ENCODE measurements around the gene MARVELD1. TPM values are rescaled to one million over a fixed set of nuclear protein-coding genes. Genes with fewer than 3 reads are reported as not detected.

MARVELD1 gene
- total and polyA plus RNA-seq, 4 donors = 15.7 to 57.9 (median 24.1) TPM

GRCh38 chr10:97762056-97762455, 48.5 kb downstream of the MARVELD1 start:
- Histone ChIP-seq H3K9ac (ENCODE audit: insufficient read depth in 1 of 2, low read length in 2 of 2) (no peak overlapping the region), H3K4me1 (ENCODE audit: control insufficient read depth in 5 of 5, insufficient read depth in 5 of 5, low read length in 5 of 5) (no peaks in the 10 kb centered on the region), H3K27ac (ENCODE audit: low read depth in 1 of 2, low read length in 1 of 2) (no peak overlapping the region), H3K4me3 (no peak overlapping the region), H3K9me3 (ENCODE audit: control insufficient read depth in 4 of 4, insufficient read depth in 3 of 4, low read length in 3 of 4) (no peaks in the 10 kb centered on the region), H3K27me3 (ENCODE audit: control insufficient read depth in 3 of 3, insufficient read depth in 3 of 3, low read length in 2 of 3) (no peaks in the 10 kb centered on the region), H3K36me3 (ENCODE audit: control insufficient read depth in 4 of 4, insufficient read depth in 4 of 4, low read length in 4 of 4) (peaks cover 0 to 35% (median 7%) of the 10 kb centered on the region in 4 donors)
- ATAC-seq (ENCODE audit: insufficient read depth, low FRiP score) (no peak), DNase-seq (no peak)
- TF ChIP-seq, protein P1, sequence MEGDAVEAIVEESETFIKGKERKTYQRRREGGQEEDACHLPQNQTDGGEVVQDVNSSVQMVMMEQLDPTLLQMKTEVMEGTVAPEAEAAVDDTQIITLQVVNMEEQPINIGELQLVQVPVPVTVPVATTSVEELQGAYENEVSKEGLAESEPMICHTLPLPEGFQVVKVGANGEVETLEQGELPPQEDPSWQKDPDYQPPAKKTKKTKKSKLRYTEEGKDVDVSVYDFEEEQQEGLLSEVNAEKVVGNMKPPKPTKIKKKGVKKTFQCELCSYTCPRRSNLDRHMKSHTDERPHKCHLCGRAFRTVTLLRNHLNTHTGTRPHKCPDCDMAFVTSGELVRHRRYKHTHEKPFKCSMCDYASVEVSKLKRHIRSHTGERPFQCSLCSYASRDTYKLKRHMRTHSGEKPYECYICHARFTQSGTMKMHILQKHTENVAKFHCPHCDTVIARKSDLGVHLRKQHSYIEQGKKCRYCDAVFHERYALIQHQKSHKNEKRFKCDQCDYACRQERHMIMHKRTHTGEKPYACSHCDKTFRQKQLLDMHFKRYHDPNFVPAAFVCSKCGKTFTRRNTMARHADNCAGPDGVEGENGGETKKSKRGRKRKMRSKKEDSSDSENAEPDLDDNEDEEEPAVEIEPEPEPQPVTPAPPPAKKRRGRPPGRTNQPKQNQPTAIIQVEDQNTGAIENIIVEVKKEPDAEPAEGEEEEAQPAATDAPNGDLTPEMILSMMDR (IDR thresholded peaks at IDR 0.05; ENCODE audit: control extremely low read depth, extremely low read depth) = no peak
- 91 to 94% methylated on average over 10 of the region's 10 CpGs for WGBS, 2 donors

DNA sequence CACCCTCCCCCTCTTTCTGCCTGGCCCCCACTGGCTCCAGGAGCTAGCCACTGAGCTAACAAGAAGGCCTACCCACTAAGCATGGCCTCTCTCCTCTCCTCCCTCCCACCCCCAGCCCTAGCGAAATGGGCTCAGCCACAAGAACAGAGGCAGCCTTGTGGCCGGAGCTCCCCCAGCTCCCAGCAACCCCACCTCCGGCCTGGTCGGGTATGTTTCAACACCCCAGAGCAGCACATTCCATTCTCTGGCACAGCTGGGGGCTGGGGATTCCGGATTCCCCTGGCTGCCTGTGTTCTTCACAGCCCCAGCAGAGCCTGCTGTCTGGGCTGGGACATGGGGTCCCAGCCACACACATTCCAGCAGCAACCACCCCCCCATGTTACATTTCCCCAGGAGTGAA, 49.3 kb downstream of the MARVELD1 start:
- Histone ChIP-seq H3K4me3 (no peak overlapping the region), H3K36me3 (ENCODE audit: control insufficient read depth in 4 of 4, insufficient read depth in 4 of 4, low read length in 4 of 4) (peaks cover 0 to 29% (median 7%) of the 10 kb centered on the region in 4 donors), H3K9ac (ENCODE audit: insufficient read depth in 1 of 2, low read length in 2 of 2) (no peak overlapping the region), H3K4me1 (ENCODE audit: control insufficient read depth in 5 of 5, insufficient read depth in 5 of 5, low read length in 5 of 5) (no peaks in the 10 kb centered on the region), H3K27me3 (ENCODE audit: control insufficient read depth in 3 of 3, insufficient read depth in 3 of 3, low read length in 2 of 3) (no peaks in the 10 kb centered on the region), H3K27ac (ENCODE audit: low read depth in 1 of 2, low read length in 1 of 2) (no peak overlapping the region), H3K9me3 (ENCODE audit: control insufficient read depth in 4 of 4, insufficient read depth in 3 of 4, low read length in 3 of 4) (no peaks in the 10 kb centered on the region)
- TF ChIP-seq, protein P1 (IDR thresholded peaks at IDR 0.05; ENCODE audit: control extremely low read depth, extremely low read depth) = no peak
- ATAC-seq (ENCODE audit: insufficient read depth, low FRiP score) = no peak
- 68% methylated on average over 5 of the region's 5 CpGs for WGBS, 2 donors
- DNase-seq = peak in 2 of 3 donors; percentile 35 to 44

DNA sequence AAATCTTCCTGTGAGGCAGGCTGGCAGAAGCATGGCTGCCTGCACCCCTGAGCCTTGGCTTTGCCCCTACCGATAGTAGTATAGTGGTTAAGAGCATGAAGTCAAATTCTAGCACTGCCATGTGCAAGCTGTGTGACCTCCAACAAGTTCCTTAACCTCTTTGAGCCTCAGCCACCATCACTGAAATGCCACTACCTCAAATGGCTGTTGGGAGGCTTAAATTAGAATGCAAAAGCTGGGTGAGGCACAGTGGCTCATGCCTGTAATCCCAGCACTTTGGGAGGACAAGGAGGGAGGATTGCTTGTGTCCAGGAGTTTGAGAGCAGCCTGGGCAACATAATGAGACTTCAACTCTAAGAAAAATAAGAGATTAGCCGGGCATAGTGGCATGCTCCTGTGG, 49.9 kb downstream of the MARVELD1 start:
- Histone ChIP-seq H3K27me3 (ENCODE audit: control insufficient read depth in 3 of 3, insufficient read depth in 3 of 3, low read length in 2 of 3) (no peaks in the 10 kb centered on the region), H3K9ac (ENCODE audit: insufficient read depth in 1 of 2, low read length in 2 of 2) (no peak overlapping the region), H3K36me3 (ENCODE audit: control insufficient read depth in 4 of 4, insufficient read depth in 4 of 4, low read length in 4 of 4) (peaks cover 0 to 29% (median 7%) of the 10 kb centered on the region in 4 donors), H3K4me1 (ENCODE audit: control insufficient read depth in 5 of 5, insufficient read depth in 5 of 5, low read length in 5 of 5) (no peaks in the 10 kb centered on the region), H3K27ac (ENCODE audit: low read depth in 1 of 2, low read length in 1 of 2) (no peak overlapping the region), H3K4me3 (no peak overlapping the region), H3K9me3 (ENCODE audit: control insufficient read depth in 4 of 4, insufficient read depth in 3 of 4, low read length in 3 of 4) (no peaks in the 10 kb centered on the region)
- DNase-seq (no peak), ATAC-seq (ENCODE audit: insufficient read depth, low FRiP score) (no peak)
- WGBS, 2 donors = 92% methylated on average over 2 of the region's 2 CpGs
- TF ChIP-seq, protein P1 (IDR thresholded peaks at IDR 0.05; ENCODE audit: control extremely low read depth, extremely low read depth) = no peak

GRCh38 chr10:97763947-97764346, 50.4 kb downstream of the MARVELD1 start:
- TF ChIP-seq, protein P1 (IDR thresholded peaks at IDR 0.05; ENCODE audit: control extremely low read depth, extremely low read depth) = no peak

More at GRCh38 chr10:97763947-97764346, 50.4 kb downstream of the MARVELD1 start:
- Histone ChIP-seq H3K36me3 (ENCODE audit: control insufficient read depth in 4 of 4, insufficient read depth in 4 of 4, low read length in 4 of 4) (peaks cover 0 to 28% (median 7%) of the 10 kb centered on the region in 4 donors), H3K4me1 (ENCODE audit: control insufficient read depth in 5 of 5, insufficient read depth in 5 of 5, low read length in 5 of 5) (no peaks in the 10 kb centered on the region), H3K4me3 (no peak overlapping the region), H3K27ac (ENCODE audit: low read depth in 1 of 2, low read length in 1 of 2) (no peak overlapping the region), H3K27me3 (ENCODE audit: control insufficient read depth in 3 of 3, insufficient read depth in 3 of 3, low read length in 2 of 3) (no peaks in the 10 kb centered on the region), H3K9ac (ENCODE audit: insufficient read depth in 1 of 2, low read length in 2 of 2) (no peak overlapping the region), H3K9me3 (ENCODE audit: control insufficient read depth in 4 of 4, insufficient read depth in 3 of 4, low read length in 3 of 4) (no peaks in the 10 kb centered on the region)
- no peak for DNase-seq
- WGBS, 2 donors = 97 to 100% methylated on average over 3 of the region's 3 CpGs
- no peak for ATAC-seq (ENCODE audit: insufficient read depth, low FRiP score)
